GM18511 (cell line): ENCODE data around the gene UMAD1.
A peak's percentile ranks its signal among the peaks of the same experiment; 100 is the strongest.

ENCODE experiments used
- ATAC-seq: cut with Tn5 transposase; IDR thresholded peaks from one replicate; pipeline ENCODE4 v1.9.1; 2021; ENCODE audit warnings: mild to moderate bottlenecking, moderate library complexity; ENCODE audit not compliant: unreplicated experiment

Gene UMAD1

GRCh38 chr7:7640221-7641128 is at the start of gene UMAD1:
TSS of gene UMAD1 (plus strand) at chr7:7640752. CDS start at chr7:7673372, 32,620 bp downstream.
- peak; percentile 97 for ATAC-seq

GRCh38 chr7:7595451-7595850 is 45.1 kb upstream of the UMAD1 start:
- ATAC-seq, result no peak

GRCh38 chr7:7596176-7596575 is 44.4 kb upstream of the UMAD1 start:
- no peak for ATAC-seq

GRCh38 chr7:7607010-7607409 is 33.5 kb upstream of the UMAD1 start:
- ATAC-seq, result no peak

GRCh38 chr7:7609330-7609729 is 31.2 kb upstream of the UMAD1 start:
- ATAC-seq, result no peak

GRCh38 chr7:7612519-7612918 is 28.0 kb upstream of the UMAD1 start:
- no peak for ATAC-seq

- ATAC-seq, result no peak
Observed at GRCh38 chr7:7613210-7613609, 27.3 kb upstream of the UMAD1 start.

- ATAC-seq, result no peak
Observed at GRCh38 chr7:7614018-7614741, 26.4 kb upstream of the UMAD1 start.

- no peak for ATAC-seq
Observed at GRCh38 chr7:7617550-7617949, 23.0 kb upstream of the UMAD1 start.

GRCh38 chr7:7618410-7618809 is 22.1 kb upstream of the UMAD1 start:
- no peak for ATAC-seq

GRCh38 chr7:7620236-7620635 is 20.3 kb upstream of the UMAD1 start:
- no peak for ATAC-seq

- ATAC-seq, result no peak
Observed at GRCh38 chr7:7620644-7621210, 19.8 kb upstream of the UMAD1 start.

- ATAC-seq, result no peak
Observed at GRCh38 chr7:7628476-7628875, 12.1 kb upstream of the UMAD1 start.

GRCh38 chr7:7630626-7631329 is 9.8 kb upstream of the UMAD1 start:
- ATAC-seq, result no peak

- ATAC-seq, result no peak
Observed at GRCh38 chr7:7639421-7639820, 1.1 kb upstream of the UMAD1 start.

- peak; percentile 13 for ATAC-seq
Observed at GRCh38 chr7:7639847-7640220, 718 bp upstream of the UMAD1 start.

- peak; percentile 20 for ATAC-seq
Observed at GRCh38 chr7:7641129-7641663, 644 bp downstream of the UMAD1 start.

GRCh38 chr7:7642081-7642480 is 1.5 kb downstream of the UMAD1 start:
- no peak for ATAC-seq

GRCh38 chr7:7647495-7648036 is 7.0 kb downstream of the UMAD1 start:
- no peak for ATAC-seq

- ATAC-seq, result no peak
Observed at GRCh38 chr7:7650682-7651206, 10.2 kb downstream of the UMAD1 start.
